Astrocyte of the spinal cord (primary cell): ENCODE results near the gene NFE2.

Source experiments
- DNase-seq: peaks from one replicate; pipeline ENCODE4 v3.0.0; 2011; ENCODE audit warnings: low read depth, low spot score
- H3K4me3 ChIP-seq: 2 replicates; pipeline ENCODE4 v1.5.1; 2011; ENCODE audit warnings: low read depth, mild to moderate bottlenecking, low read length, moderate library complexity
- in situ Hi-C: cut with HindIII; loops from 2 replicates; pipeline ENCODE4 v1.10.0; 2017; ENCODE audit warnings: low sequenced_read_pairs
- TF ChIP-seq, protein P1 (sequence below): IDR thresholded peaks from 2 replicates; pipeline ENCODE4 v1.5.1; 2012; ENCODE audit warnings: low read depth, mild to moderate bottlenecking, low read length, inconsistent platforms

The NFE2 gene

DNA sequence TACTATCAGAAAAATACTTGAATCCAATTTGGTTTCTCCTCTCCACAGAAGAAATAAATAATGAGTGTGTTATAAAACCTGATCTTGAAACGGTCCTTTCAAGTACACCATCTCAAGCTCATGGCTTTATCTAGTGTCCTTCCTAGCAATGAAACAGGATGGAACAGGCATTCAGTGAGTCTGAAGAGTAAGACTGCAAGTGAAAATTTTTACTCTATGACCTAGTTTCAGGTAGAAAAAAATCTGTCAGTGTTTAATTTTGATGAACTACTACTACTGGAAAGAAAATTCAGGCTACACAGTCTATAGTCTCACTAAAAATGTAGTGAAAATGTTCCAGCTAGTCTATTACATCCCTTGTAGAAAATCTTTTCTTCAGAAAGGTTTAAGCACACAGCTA, 28.6 kb downstream of the NFE2 start:
- DNase-seq, result no peak
- TF ChIP-seq, protein P1, sequence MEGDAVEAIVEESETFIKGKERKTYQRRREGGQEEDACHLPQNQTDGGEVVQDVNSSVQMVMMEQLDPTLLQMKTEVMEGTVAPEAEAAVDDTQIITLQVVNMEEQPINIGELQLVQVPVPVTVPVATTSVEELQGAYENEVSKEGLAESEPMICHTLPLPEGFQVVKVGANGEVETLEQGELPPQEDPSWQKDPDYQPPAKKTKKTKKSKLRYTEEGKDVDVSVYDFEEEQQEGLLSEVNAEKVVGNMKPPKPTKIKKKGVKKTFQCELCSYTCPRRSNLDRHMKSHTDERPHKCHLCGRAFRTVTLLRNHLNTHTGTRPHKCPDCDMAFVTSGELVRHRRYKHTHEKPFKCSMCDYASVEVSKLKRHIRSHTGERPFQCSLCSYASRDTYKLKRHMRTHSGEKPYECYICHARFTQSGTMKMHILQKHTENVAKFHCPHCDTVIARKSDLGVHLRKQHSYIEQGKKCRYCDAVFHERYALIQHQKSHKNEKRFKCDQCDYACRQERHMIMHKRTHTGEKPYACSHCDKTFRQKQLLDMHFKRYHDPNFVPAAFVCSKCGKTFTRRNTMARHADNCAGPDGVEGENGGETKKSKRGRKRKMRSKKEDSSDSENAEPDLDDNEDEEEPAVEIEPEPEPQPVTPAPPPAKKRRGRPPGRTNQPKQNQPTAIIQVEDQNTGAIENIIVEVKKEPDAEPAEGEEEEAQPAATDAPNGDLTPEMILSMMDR, result no peak
- in situ Hi-C loops, result no loop called here
- H3K4me3 ChIP-seq, result no peak overlapping the region

DNA sequence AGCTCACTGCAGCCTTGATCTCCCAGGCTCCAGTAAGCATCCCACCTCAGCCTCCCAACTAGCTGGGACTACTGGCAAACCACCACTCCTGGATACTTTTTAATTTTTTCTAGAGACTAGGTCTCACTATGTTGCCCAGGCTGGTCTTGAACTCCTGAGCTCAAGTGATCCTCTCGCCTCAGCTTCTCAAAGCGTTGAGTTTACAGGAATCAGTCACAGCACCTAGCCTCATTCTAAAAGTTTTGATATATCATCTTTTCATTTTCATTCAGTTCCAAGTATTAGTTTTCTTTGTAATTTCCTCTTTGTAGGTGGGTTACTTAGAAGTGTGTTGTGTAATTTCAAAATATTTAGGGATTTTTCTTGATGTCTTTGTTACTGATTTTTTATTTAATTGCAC, 30.5 kb downstream of the NFE2 start:
- no peak for DNase-seq
- in situ Hi-C loops, result no loop called here
- TF ChIP-seq, protein P1, result no peak
- no peak overlapping the region for H3K4me3 ChIP-seq

DNA sequence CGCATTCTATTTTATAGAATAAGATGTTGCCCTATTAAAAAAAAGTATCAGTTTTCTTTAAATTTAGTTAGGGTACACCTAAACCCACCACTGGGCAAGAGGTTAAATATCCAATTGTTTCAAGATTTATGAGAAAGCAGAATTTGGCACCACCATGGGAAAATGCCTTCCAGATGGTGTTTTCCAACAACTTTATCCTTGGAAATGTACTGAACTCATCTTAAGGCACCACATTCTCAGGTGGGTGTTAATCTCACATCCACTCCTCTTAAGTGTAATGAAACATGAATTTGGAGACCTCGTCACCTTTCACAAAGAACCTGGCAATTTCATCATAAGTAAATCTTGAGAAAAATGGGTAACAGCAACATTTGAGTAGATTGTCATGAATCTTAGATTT, 34.0 kb downstream of the NFE2 start:
- in situ Hi-C loops, result no loop called here
- TF ChIP-seq, protein P1, result no peak
- H3K4me3 ChIP-seq, result no peak overlapping the region
- DNase-seq, result no peak

- in situ Hi-C loops, result no loop called here
- no peak for DNase-seq
- H3K4me3 ChIP-seq, result no peak overlapping the region
- TF ChIP-seq, protein P1, result no peak
Measured at GRCh38 chr12:54265364-54265812, 35.4 kb downstream of the NFE2 start.

- in situ Hi-C loops, result no loop called here
- peak; percentile 39 for DNase-seq
Measured at GRCh38 chr12:54262403-54262925, 38.4 kb downstream of the NFE2 start.

DNA sequence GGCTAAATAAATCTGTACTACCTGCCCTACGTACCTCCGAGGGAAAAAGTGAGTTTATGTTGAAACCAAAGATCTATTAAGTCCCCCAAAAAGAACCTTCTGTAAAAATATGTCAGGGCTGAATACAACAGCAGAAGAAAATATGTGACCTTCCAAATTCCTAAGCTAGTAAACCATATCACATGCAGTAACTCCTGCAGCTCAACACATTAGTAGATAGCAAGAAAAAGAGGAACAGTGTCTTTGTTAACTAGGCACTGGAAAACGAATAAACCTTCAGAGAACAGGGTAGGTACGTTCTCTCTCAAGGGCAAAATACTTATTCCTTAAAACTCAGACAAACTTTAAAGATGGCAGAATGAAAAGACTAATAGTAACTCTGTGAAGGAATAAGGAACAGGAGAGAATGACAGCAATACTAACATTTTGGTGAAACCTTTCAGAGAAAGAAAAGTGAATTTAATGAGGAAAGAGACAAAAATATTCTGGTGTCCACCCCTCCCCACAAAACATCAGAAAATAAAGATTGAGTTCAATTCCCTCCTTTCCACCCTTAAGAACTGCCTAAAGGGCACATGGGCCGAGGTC, 38.9 kb downstream of the NFE2 start:
- no peak overlapping the region for H3K4me3 ChIP-seq
- in situ Hi-C loops, result no loop called here
- TF ChIP-seq, protein P1, result no peak
- DNase-seq, result no peak

More at GRCh38 chr12:54262403-54262925, 38.4 kb downstream of the NFE2 start:
- TF ChIP-seq, protein P1, result no peak
- no peak overlapping the region for H3K4me3 ChIP-seq
